Activated CD4-positive, alpha-beta T cell treated with anti-CD3 and anti-CD28 coated beads, Interleukin-2, Interleukin-4, amounts not matched to agents 100 ng/mL and 50 ng/mL, durations not matched to agents 16 hours and 8 hours (primary cell): ENCODE data around the gene CD79B.

Source experiments
- DNase-seq: peaks from one replicate; pipeline ENCODE4 v3.0.0-alpha.2; 2020; ENCODE audit warnings: low spot score

The CD79B gene

DNA sequence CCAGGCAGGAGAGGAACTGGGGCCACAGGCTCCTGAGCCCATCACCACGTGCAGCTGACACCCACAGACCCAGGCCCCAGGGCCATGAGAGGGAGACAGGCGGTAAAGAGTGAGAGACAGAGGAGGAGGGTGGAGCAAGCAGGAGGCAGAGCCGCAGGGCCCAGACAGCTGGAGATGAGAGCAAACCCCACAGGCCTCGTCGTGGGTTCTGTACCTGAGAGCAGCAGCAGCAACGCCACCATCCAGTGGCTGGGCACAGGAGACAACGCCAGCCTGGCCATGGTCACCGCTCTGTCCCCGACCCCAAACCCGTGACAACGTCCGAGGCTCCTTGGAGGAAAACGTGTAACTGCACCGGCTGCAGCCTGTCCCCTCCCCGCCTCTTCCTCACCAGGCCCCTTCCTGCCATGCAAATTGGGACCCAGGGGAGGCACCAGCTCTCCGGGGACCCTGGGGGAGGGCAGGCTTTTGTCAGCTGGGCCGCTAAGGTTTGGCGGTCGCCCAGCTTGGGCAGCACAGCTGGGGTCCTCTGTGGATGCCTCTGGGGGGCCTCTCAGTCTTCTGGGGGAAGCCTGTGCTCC, at the start of gene CD79B:
Gene CD79B, minus strand, starts transcription at position 351 of the 581 bp plus-strand sequence. Its CDS starts 70 bp downstream, at position 281.
- peak; percentile 33 for DNase-seq

DNA sequence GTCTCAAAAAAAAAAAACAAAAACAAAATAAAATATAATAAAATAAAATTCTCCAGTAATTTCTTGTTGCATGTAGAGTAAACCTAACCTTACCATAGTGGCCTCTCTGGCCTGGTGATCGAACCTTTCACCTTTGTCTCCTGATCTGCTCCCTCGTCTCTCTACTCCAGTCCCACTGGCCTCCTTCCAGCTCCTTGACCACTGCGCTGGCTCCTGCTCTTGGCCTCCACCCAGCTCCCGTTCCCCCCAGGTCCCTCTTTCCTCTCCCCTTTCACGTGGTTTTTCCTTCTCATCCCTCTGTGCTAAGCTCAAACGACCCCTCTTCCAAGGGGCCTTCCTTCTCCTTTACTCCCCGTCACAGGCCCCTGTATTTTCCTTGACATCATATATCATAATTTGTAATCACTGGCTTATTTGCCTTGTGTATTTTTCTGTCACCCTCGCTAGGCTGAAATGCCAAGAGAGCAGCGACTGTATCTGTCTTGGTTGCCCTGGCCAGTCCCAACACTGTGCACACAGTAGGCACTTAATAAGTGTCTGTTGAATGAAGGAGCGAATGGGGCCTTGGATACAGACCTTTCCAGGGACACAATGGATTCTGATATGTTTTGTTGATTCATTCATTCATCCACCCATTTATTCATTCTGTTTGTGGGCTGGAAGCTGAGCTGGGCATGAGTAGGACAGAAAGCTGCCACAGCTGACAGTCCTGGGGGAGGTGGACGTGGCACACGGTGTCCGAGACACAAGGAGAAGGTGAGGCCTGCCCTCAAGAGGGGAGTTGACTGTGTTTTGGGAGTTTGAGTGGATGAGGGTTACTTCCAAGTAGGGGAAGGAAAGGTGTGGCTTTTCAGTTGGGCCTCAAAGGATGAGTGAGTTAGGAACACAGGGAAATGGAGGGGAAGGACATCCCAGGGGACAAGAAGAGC, 46.4 kb upstream of the CD79B start:
- DNase-seq = no peak

DNA sequence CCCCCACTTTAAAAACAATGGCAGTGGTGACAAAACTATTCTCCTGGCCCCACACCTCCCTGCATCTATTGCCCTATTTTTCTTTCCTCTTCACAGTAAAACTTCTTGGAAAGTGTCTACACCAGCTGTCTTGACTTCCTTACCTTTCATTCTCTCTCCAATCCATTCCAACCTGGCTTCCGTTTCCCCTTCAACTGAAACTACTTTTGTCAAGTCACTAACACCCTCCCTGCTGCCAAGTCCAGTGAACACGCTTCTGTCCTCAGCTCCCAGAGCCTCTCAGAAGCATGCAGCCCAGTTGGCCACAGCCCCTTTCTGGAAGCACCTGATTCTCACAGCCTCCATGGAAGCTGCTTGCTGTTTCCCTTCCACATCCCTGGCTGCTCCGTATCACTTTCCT, 44.6 kb upstream of the CD79B start:
- DNase-seq = no peak

- DNase-seq = no peak
Measured at GRCh38 chr17:63975541-63976092, 43.5 kb upstream of the CD79B start.

DNA sequence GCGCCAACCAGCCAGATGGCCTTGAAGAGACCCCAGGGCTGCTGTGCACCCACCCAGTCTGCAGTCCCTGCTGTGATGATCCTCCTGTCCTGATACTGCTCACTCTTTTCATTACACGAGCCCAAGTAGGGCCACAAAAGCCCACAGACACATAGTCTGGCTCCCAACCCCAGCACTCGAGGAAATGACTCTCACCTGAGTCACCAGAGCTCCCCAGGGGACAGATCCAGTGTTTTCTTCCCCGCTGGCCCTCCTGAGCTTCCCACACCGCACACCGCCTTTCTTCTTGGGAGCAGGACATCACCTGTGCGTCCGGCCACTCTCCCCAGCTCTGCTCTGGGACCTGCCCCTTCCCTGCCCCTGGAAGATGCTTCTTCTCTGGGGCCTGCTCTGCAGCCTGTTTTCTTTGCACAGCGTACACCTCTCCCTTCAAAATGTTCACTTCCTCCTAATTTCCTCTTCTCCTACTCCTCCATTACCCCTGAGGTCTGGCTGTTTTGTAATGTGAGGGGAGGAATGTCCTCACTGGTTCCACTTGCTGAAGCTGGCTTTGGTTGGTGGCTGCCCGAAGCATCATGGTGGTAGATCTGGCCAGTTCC, 42.6 kb upstream of the CD79B start:
- DNase-seq = no peak

GRCh38 chr17:63973930-63974593, 41.9 kb upstream of the CD79B start:
- DNase-seq = no peak

- DNase-seq = no peak
Measured at GRCh38 chr17:63973247-63973646, 41.1 kb upstream of the CD79B start.

DNA sequence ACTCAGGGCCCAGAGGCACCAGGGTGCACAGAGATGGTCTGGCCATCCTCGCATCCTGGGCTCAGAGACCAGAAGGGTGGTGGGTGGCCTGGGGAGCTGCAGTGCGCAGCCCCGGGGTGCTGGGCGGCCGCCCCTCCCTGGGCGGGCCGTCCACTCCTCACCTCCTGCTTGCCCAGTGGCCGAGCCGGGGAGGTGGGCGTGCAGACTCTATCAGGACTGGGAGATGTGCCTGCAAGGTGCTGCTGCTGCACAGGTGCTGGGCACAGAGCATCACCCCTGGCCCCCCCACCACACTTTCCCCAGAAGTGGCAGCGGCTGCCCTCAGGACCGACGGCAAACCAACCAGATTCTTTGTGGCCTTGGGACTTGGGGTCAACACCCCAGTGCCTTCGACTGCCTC, 40.7 kb upstream of the CD79B start, which contains the start of gene SCN4A:
Gene SCN4A, minus strand, starts transcription at position 123 of the 400 bp plus-strand sequence. Its CDS starts 77 bp downstream, at position 46.
- DNase-seq = no peak

DNA sequence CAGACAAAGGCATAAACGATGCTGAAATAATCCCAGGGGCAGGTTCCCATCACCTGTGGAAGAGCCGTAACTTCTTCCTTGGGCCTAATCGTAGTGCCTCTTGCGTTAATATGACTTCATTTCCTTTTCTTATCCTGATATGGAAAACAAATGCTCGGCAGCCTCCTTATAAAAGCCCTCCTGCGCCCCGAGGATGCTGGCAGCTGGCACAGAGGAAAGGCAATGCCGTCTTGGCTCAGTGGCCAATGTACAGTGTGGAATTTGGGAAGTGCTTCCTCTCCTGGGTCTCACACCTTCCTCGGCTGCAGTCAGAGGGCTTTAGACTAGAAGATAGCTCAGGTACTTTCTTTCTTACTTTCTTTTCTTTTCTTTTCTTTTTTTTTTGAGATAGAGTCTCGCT, 37.1 kb upstream of the CD79B start:
- DNase-seq = no peak

GRCh38 chr17:63967953-63968352, 35.8 kb upstream of the CD79B start:
- peak; percentile 37 for DNase-seq

DNA sequence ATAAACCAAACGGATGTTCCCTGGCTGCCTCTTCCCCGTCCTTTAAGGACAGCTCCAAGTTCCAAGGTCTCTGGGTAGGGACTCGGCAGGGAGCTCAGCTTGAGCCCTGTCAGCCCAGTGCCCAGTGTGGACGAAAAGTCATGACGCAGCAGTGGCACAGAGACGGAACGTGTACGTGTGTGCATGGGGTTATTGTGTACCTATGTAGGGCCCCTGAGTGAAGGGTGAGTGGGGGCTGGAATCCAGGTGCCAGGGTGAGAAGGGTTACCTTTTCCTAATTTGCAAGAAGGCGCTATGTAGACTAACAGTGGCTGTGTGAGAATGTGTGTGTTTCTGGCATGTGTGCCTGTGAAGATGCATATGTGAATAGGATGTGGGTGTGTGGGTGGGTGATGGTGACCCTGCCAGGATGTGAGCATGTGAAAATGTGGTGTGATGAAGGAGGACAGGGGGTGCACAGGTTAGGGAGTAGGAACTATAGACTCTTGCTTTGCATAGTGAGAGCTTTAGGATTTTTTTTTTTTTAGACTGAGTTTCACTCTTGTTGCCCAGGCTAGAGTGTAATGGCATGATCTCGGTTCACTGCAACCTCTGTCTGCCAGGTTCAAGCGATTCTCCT, 34.6 kb upstream of the CD79B start:
- DNase-seq = peak; percentile 17

- DNase-seq = no peak
Measured at GRCh38 chr17:63963123-63963522, 31.0 kb upstream of the CD79B start.

DNA sequence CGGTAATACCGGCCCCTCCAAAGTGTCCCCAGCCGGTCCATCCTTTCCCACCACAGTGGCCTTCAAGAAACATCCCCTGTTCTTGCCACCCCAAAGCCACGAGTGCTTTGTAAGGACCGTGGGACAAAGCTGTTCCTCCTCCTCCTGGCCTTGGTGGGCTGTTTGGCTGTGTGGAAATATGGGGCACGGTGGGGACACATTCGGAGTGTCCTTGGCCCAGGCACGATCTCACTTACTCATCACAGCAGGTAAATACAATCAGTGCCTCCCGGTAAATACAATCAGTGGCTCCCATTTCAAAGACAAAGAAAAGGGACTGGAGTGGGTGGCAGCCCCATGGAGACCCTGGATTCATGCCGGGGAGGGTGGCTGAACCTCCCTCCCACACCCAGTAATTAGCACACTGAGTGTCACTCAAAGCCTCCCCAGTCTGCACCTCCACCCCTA, 30.2 kb upstream of the CD79B start:
- no peak for DNase-seq

- DNase-seq = peak; percentile 54
Measured at GRCh38 chr17:63961355-63962212, 29.5 kb upstream of the CD79B start.

DNA sequence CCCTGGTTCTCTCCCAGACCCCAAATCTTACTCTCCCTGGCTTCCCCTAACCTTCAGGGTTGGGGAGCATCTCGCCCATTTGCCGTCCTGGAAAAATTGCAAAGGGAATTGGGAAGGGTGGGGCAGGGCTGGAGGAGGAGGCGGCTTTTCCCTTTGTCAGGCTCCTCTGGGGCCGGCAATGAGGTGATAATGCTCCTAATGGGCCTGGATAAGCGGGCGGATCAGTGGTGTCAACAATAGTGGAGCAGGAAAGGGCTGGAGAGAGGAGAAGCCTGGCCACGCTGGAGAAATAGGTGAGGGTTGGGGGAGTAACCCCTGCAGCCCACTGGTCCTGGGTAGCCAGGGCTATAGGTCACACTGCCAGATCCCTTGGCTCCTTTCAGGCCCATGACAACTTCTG, 28.3 kb upstream of the CD79B start:
- no peak for DNase-seq

DNA sequence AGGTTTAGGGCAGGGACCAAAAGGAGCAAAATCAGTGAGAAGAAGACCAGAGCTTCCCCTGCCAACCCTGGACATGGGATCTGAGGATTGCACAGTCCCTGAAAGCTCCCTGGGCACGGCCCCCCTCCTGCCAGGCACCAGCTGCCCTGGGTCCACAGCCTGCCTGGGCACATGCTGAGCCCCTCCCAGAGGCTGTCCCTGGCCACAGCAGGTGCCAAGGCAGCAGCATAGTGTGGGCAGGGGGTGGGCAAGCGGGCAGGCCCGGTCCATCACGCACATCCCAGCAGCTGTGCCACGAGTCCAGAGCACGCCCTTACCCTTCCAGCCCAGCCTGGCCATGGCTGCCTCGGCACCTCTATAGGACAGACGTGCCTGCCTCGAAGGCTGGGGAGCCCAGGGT, 27.9 kb upstream of the CD79B start:
- no peak for DNase-seq

GRCh38 chr17:63956296-63956920, 24.3 kb upstream of the CD79B start:
- no peak for DNase-seq

GRCh38 chr17:63955791-63956190, 23.7 kb upstream of the CD79B start:
- DNase-seq = no peak

DNA sequence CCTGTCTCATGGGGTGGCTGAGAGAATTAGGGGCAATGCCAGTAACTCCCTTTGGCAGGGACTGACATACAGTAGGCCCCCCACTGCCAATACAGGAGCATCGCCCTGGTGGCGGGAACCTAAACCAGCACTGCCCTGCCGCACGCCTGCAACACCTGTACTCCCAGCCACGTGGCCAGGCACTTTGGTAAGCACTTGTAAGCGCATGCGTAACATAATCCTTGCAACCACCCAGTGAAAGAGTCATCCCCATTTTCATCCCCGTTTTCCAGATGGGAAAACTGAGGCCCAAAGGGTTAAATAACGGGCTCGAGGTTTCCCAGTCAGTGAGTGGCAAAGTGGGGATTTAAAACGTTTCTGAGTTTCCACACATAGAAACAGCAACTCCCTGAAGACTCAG, 23.1 kb upstream of the CD79B start:
- DNase-seq = no peak

- DNase-seq = no peak
Measured at GRCh38 chr17:63954402-63955063, 22.4 kb upstream of the CD79B start.
